H1 (cell line): ENCODE data around the gene RBM8A. TPM values are rescaled to one million over a fixed set of nuclear protein-coding genes. Genes with fewer than 3 reads are reported as not detected.

ENCODE experiments used
- CTCF ChIA-PET: fragments of 300-600 bp; sonication (Branson Sonifier 250); formaldehyde crosslinking; loops from one replicate; lab custom pipeline; 2021; ENCODE audit not compliant: partially characterized antibody; lab: Charles Lee
- POLR2A ChIA-PET: fragments of 300-600 bp; sonication (Branson Sonifier 250); formaldehyde crosslinking; loops from one replicate; lab custom pipeline; 2021; ENCODE audit warnings: inconsistent platforms; ENCODE audit not compliant: partially characterized antibody; lab: Charles Lee
- DNase-seq, 2 experiments: peaks; one replicate each; pipeline versions ENCODE4 v3.0.0 to v3.0.0-alpha.2; 2010 to 2022; ENCODE audit warnings: low spot score in 2 of 2, low read depth in 1 of 2, mixed read lengths in 1 of 2
- FAIRE-seq: peaks from 2 replicates; lab custom pipeline; 2011; peaks lifted over from hg19 to GRCh38; lab: Jason Lieb, UNC
- H2AFZ ChIP-seq: 2 replicates; pipeline ENCODE4 v1.8.1; 2012; ENCODE audit warnings: low read length, inconsistent platforms
- H2AK5ac ChIP-seq: 2 replicates; pipeline ENCODE4 v1.6.1; 2013; ENCODE audit warnings: low read depth, low read length
- H2BK120ac ChIP-seq: replicated peaks from 2 replicates; pipeline ENCODE3; 2013; ENCODE audit warnings: low read depth, low read length, inconsistent platforms
- H2BK12ac ChIP-seq: 2 replicates; pipeline ENCODE4 v1.6.1; 2013; ENCODE audit warnings: low read depth, low read length
- H2BK15ac ChIP-seq: 2 replicates; pipeline ENCODE4 v1.6.1; 2013; ENCODE audit warnings: low read length
- H2BK20ac ChIP-seq: 2 replicates; pipeline ENCODE4 v1.6.1; 2013; ENCODE audit warnings: low read length
- H2BK5ac ChIP-seq: 2 replicates; pipeline ENCODE4 v1.6.1; 2013; ENCODE audit warnings: low read depth, low read length
- H3K14ac ChIP-seq: 2 replicates; pipeline ENCODE4 v1.6.1; 2013; ENCODE audit warnings: inconsistent platforms; ENCODE audit not compliant: insufficient read length
- H3K18ac ChIP-seq: 2 replicates; pipeline ENCODE4 v1.6.1; 2013; ENCODE audit warnings: low read length; ENCODE audit errors: extremely low read depth
- H3K23ac ChIP-seq: 2 replicates; pipeline ENCODE4 v1.6.1; 2013; ENCODE audit warnings: inconsistent platforms; ENCODE audit not compliant: insufficient read length
- H3K23me2 ChIP-seq: 2 replicates; pipeline ENCODE4 v1.6.1; 2013; ENCODE audit warnings: low read depth, low read length
- H3K27ac ChIP-seq: 2 replicates; pipeline ENCODE4 v1.6.1; 2011; ENCODE audit warnings: low read depth, low read length, inconsistent platforms
- H3K27me3 ChIP-seq, 4 experiments: replicated peaks in 1 of 4; 1 replicate in 1 of 4; 2 replicates in 3 of 4; pipeline versions ENCODE4 v1.6.1 to v1.8.1; 2011 to 2013; ENCODE audit warnings: low read length in 3 of 4, mild to moderate bottlenecking in 3 of 4, inconsistent platforms in 2 of 4, mixed read lengths in 2 of 4, moderate library complexity in 1 of 4; ENCODE audit not compliant: control insufficient read depth in 3 of 4, insufficient read depth in 3 of 4; ENCODE audit errors: extremely low read depth in 1 of 4
- H3K36me3 ChIP-seq, 4 experiments: 2 replicates each; pipeline versions ENCODE4 v1.6.1 to v1.8.1; 2011 to 2013; ENCODE audit warnings: mild to moderate bottlenecking in 4 of 4, low read length in 3 of 4, moderate library complexity in 2 of 4, control low read depth in 1 of 4, inconsistent platforms in 1 of 4; ENCODE audit not compliant: insufficient read depth in 4 of 4, control insufficient read depth in 2 of 4
- H3K4ac ChIP-seq: replicated peaks from 2 replicates; pipeline ENCODE3; 2013; ENCODE audit warnings: low read length, low read depth, mixed read lengths, inconsistent platforms; ENCODE audit not compliant: insufficient read length
- H3K4me1 ChIP-seq, 4 experiments: replicated peaks in 1 of 4; 1 replicate in 1 of 4; 2 replicates in 3 of 4; pipeline versions ENCODE4 v1.6.1 to v1.8.1; 2011 to 2013; ENCODE audit warnings: low read length in 3 of 4, inconsistent platforms in 2 of 4, mixed read lengths in 1 of 4; ENCODE audit not compliant: insufficient read depth in 4 of 4, control insufficient read depth in 3 of 4
- H3K4me2 ChIP-seq, 2 experiments: 2 replicates each; pipeline versions ENCODE4 v1.6.1 to v1.8.1; 2011 to 2013; ENCODE audit warnings: low read depth in 2 of 2, low read length in 2 of 2, control low read depth in 1 of 2, inconsistent platforms in 1 of 2, mild to moderate bottlenecking in 1 of 2; ENCODE audit not compliant: insufficient read depth in 1 of 2
- H3K4me3 ChIP-seq, 4 experiments: fragments of 200-600, 300-600 bp in 1 of 4; sonication (generic), shearing (Covaris generic), sonication (Bioruptor Twin) in 1 of 4; 2 replicates each; pipeline versions ENCODE4 v1.5.1 to v1.8.1; 2011 to 2016; ENCODE audit warnings: low read length in 4 of 4, low read depth in 3 of 4, control low read depth in 2 of 4, inconsistent platforms in 2 of 4, mild to moderate bottlenecking in 2 of 4, mixed read lengths in 1 of 4, moderate library complexity in 1 of 4; ENCODE audit not compliant: insufficient read depth in 2 of 4; ENCODE audit errors: extremely low read depth in 1 of 4
- H3K56ac ChIP-seq: replicated peaks from 2 replicates; pipeline ENCODE3; 2013; ENCODE audit warnings: low read depth, mild to moderate bottlenecking, mixed read lengths, low read length, inconsistent platforms; ENCODE audit not compliant: insufficient read length
- H3K79me1 ChIP-seq: 2 replicates; pipeline ENCODE4 v1.6.1; 2013; ENCODE audit warnings: low read depth, low read length, control low read depth
- H3K79me2 ChIP-seq, 2 experiments: 2 replicates each; pipeline versions ENCODE4 v1.6.1 to v1.8.1; 2012 to 2013; ENCODE audit warnings: low read length in 2 of 2, mild to moderate bottlenecking in 2 of 2, inconsistent platforms in 1 of 2; ENCODE audit not compliant: insufficient read depth in 2 of 2, control insufficient read depth in 1 of 2
- H3K9ac ChIP-seq, 4 experiments: replicated peaks in 1 of 4; 1 replicate in 1 of 4; 2 replicates in 3 of 4; pipeline versions ENCODE4 v1.6.1 to v1.8.1; 2011 to 2013; ENCODE audit warnings: low read depth in 3 of 4, low read length in 3 of 4, control low read depth in 2 of 4, mild to moderate bottlenecking in 2 of 4, moderate library complexity in 2 of 4, inconsistent platforms in 1 of 4; ENCODE audit errors: extremely low read depth in 1 of 4
- H3K9me3 ChIP-seq, 2 experiments: 2 replicates each; pipeline versions ENCODE4 v1.6.1 to v1.8.1; 2012 to 2013; ENCODE audit warnings: mild to moderate bottlenecking in 2 of 2, moderate library complexity in 2 of 2, control low read depth in 1 of 2, inconsistent platforms in 1 of 2, low read depth in 1 of 2, low read length in 1 of 2, mixed read lengths in 1 of 2; ENCODE audit not compliant: insufficient read depth in 2 of 2
- H4K20me1 ChIP-seq, 2 experiments: replicated peaks in 1 of 2; 2 replicates each; pipeline versions ENCODE3 to v1.8.1; 2011 to 2013; ENCODE audit warnings: inconsistent platforms in 2 of 2, low read length in 2 of 2, mild to moderate bottlenecking in 1 of 2; ENCODE audit not compliant: insufficient read depth in 2 of 2, control insufficient read depth in 1 of 2
- H4K5ac ChIP-seq: 2 replicates; pipeline ENCODE4 v1.6.1; 2013; ENCODE audit warnings: low read length, low read depth, mixed read lengths, inconsistent platforms; ENCODE audit not compliant: insufficient read length
- H4K8ac ChIP-seq: 2 replicates; pipeline ENCODE4 v1.8.0; 2013; ENCODE audit warnings: mild to moderate bottlenecking, moderate library complexity, low read length, inconsistent platforms; ENCODE audit not compliant: insufficient read depth; ENCODE audit errors: extremely low read depth
- H4K91ac ChIP-seq: replicated peaks from 2 replicates; pipeline ENCODE3; 2013; ENCODE audit warnings: low read length, mixed read lengths, inconsistent platforms; ENCODE audit not compliant: insufficient read length
- CHD2 ChIP-seq: IDR thresholded peaks from 2 replicates; pipeline ENCODE4 v1.6.1; 2012; ENCODE audit warnings: low read length, improper control_type of control experiment
- EZH2 ChIP-seq: fragments of 200-600 bp; sonication (generic); IDR thresholded peaks from 2 replicates; pipeline ENCODE4 v1.7.1; 2012; ENCODE audit warnings: low read depth, mild to moderate bottlenecking, moderate library complexity, low read length, inconsistent platforms; ENCODE audit not compliant: severe bottlenecking
- NANOG ChIP-seq: IDR thresholded peaks from 2 replicates; pipeline ENCODE4 v1.6.1; 2011; ENCODE audit warnings: low read length, low read depth, mild to moderate bottlenecking, inconsistent platforms; ENCODE audit not compliant: insufficient read depth, poor library complexity, severe bottlenecking
- SAP30 ChIP-seq: fragments of 300-600 bp; sonication (generic); IDR thresholded peaks from 2 replicates; pipeline ENCODE4 v1.7.1; 2012; ENCODE audit warnings: low read length, moderate library complexity, mild to moderate bottlenecking, inconsistent platforms; ENCODE audit not compliant: insufficient read depth, insufficient replicate concordance
- TBP ChIP-seq: IDR thresholded peaks from 2 replicates; pipeline ENCODE4 v1.6.1; 2011; ENCODE audit warnings: low read depth, low read length, improper control_type of control experiment
- WGBS, 2 experiments: shearing (Covaris generic) in 1 of 2; methylation state at CpG; one replicate each; pipeline versions ENCODE4 v1.1.6 to v1.1.7; 2013 to 2015; ENCODE audit warnings: low lambda C conversion rate in 2 of 2, mixed read lengths in 2 of 2, inconsistent platforms in 1 of 2, low coverage in 1 of 2, missing lambda C conversion rate in 1 of 2; ENCODE audit not compliant: insufficient replicate concordance in 2 of 2, insufficient coverage in 1 of 2, insufficient read length in 1 of 2; ENCODE audit errors: extremely low coverage in 1 of 2, missing lambda C conversion rate in 1 of 2; 5-methylcytosine and 5-hydroxymethylcytosine counted together
- polyA plus RNA-seq, 7 experiments: library from polyadenylated mRNA; depleted of rRNA in 3 of 7; stranded (reverse) in 5 of 7; unstranded in 2 of 7; fragments of >200 nt in 5 of 7; fragments of 200-250 nt in 2 of 7; gene quantifications; 1 replicate in 5 of 7; 2 replicates in 1 of 7; 4 replicates in 1 of 7; pipeline versions ENCODE4 v1.2.1 to v1.2.3, GENCODE V29; 2011 to 2013; ENCODE audit warnings: missing spikeins in 2 of 7, mixed read lengths in 2 of 7
- total RNA-seq: library from RNA; stranded (reverse); fragmentation: NEBNext Ultra II Directional; extraction: Animal tissue kit (Norgen Biotek cat#: 25700); gene quantifications from 2 replicates; pipeline ENCODE4 v1.2.1, GENCODE V29; 2021
- TF ChIP-seq, protein P1 (sequence below): IDR thresholded peaks from 2 replicates; pipeline ENCODE4 v1.6.1; 2012; ENCODE audit warnings: inconsistent platforms

Gene RBM8A
- total and polyA plus RNA-seq, 2 of the 8 experiments (the other 6 are each of a cell fraction or from before 2014, with no cell fraction given), result 125 to 216 TPM

DNA sequence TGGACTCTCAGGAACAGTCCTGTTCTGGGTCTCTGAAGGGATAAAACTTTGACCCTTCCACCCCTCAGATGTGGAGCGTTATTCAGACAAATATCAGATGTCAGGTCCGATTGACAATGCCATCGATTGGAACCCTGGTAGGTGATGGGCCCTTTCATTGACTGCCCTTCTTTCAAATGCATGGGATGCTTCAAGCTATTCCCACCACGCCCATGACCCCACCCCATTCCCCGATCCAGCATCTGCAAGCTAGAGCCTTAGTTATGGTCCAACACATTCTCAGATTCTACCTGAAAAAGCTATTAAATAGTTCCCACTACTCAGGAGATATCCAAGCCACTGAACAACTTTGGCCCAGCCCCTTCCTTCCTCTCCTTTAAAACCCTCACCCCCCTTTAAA, 49.7 kb upstream of the RBM8A start:
- H3K9me3 ChIP-seq, result no peaks in the 10 kb centered on the region
- FAIRE-seq (no peak), DNase-seq (no peak)
- peak overlapping the region in 1 of 2 experiments; percentile 41; a peak in 3 of 4 replicates for H3K4me2 ChIP-seq
- H3K18ac ChIP-seq, result no peak overlapping the region
- no peak overlapping the region for H2BK20ac ChIP-seq
- H3K36me3 ChIP-seq, result no peaks in the 10 kb centered on the region
- no peak overlapping the region for H4K5ac ChIP-seq
- H2AK5ac ChIP-seq, result no peak overlapping the region
- 75% methylated on average over 5 of the region's 5 CpGs; no CpG with 5 or more reads in 1 of the 2 experiments for WGBS, 2 experiments
- no peak overlapping the region for H2BK15ac ChIP-seq
- H3K14ac ChIP-seq, result no peak overlapping the region
- no peak overlapping the region for H3K4ac ChIP-seq
- H3K27me3 ChIP-seq, result no peaks in the 10 kb centered on the region
- no peak overlapping the region for H3K56ac ChIP-seq
- H3K79me1 ChIP-seq, result no peaks in the 10 kb centered on the region
- 0 out of 2 replicates have a peak overlapping the region, but pooled peaks have one; percentile 8 for H2AFZ ChIP-seq
- no peak overlapping the region for H3K27ac ChIP-seq
- ChIA-PET CTCF (interaction anchor here (0.6 to 8.7 kb wide), 24 partner anchors 8 to 132 kb away, joined by 3 to 152 read pairs (median 7); partner anchors contain the start of genes ANKRD34A, LIX1L, NUDT17 and PIAS3), POLR2A (interaction anchor here (0.6 to 13.7 kb wide), 12 partner anchors 13 to 75 kb away, joined by 3 to 218 read pairs (median 4); partner anchors contain the start of genes ANKRD34A, POLR3GL, RBM8A and TXNIP)
- H3K79me2 ChIP-seq, result no peaks in the 10 kb centered on the region
- H4K91ac ChIP-seq, result no peak overlapping the region
- no peak overlapping the region for H3K9ac ChIP-seq
- no peak overlapping the region for H2BK12ac ChIP-seq
- H3K23me2 ChIP-seq, result peaks cover 3% of the 10 kb centered on the region; the same call in 1 of the 2 replicates
- H2BK120ac ChIP-seq, result no peak overlapping the region
- H3K4me3 ChIP-seq, result peak overlapping the region in 1 of 4 experiments; percentile 27; a peak in 1 of 8 replicates
- H2BK5ac ChIP-seq, result no peak overlapping the region
- no peak overlapping the region for H4K8ac ChIP-seq
- peaks cover 4 to 18% (median 13%) of the 10 kb centered on the region in 4 experiments; a peak in 5 of 7 replicates for H3K4me1 ChIP-seq
- no peak overlapping the region for H3K23ac ChIP-seq
- H4K20me1 ChIP-seq, result no peaks in the 10 kb centered on the region
- TF ChIP-seq, protein P1, sequence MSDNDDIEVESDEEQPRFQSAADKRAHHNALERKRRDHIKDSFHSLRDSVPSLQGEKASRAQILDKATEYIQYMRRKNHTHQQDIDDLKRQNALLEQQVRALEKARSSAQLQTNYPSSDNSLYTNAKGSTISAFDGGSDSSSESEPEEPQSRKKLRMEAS, result no peak
- TF ChIP-seq CHD2 (no peak), NANOG (no peak), EZH2 (no peak), SAP30 (no peak), TBP (no peak)
